ENCODE results near the gene COL5A2.

Gene COL5A2

DNA sequence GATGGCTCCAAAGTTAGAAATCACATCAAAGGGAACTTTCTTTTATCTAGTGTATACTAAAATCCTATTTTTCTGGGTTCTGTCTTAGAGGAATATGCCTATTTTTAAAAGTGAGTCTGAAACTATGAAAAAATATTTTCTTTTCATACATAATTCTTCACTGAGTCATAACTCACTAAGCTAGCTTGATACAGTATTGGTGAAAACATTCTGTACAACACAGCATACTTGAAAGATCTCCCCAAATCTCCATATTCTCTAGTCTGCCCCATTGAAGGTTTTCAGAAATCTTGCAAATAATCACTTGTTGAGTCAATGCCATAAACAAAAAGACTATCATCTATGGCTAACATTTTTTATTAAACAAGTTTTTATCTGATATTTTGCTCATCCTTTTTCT lies 160.9 kb downstream of the COL5A2 start:
- DNase-seq, result no peak
- intact Hi-C loops (cut with DNase I), result no loop called here

DNA sequence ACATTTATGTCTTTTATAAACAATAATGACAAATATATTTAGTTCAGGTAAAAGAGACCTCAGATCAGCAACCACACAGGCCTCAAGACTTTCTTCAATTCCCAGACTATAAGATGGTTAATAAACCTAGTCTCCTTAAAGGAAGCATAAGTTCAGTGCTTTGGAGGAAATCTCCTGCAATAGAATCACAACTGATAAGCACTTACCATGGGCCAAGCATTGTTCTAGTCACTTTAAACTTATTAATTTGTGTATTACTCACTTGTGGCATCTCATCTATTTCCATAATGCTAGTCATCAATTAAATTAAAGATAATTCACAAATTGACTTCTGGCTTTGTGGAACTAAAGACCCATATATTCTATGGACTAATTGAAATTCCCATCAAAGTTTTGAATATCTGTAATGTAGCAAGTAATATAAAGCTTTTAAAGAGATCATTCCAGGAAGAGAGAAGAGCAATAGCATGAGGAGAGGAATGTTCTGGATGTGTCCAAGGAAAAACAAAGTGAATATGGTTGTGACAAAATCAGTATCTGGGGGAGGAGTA lies 163.2 kb downstream of the COL5A2 start:
- DNase-seq, result no peak
- intact Hi-C loops (cut with DNase I), result no loop called here

DNA sequence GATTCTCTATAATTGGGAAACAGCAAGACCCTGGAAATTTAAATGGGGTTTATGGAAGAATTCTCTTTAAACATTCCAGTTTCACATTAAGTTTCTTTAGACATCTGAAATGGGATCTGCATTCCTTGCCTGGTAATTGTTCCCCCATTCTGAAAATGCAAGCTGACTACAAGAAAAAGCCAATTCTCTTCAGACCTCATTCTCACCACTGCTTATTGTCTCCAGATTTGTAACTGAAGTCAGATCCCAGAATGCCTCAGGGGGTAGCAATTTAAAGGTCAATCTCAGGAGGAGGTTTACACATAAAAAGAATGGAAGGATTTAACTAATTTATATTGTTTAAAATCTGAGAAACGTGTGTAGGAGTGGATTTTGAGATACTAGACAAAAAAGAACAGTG lies 164.2 kb downstream of the COL5A2 start:
- DNase-seq, result no peak
- intact Hi-C loops (cut with DNase I), result no loop called here

DNA sequence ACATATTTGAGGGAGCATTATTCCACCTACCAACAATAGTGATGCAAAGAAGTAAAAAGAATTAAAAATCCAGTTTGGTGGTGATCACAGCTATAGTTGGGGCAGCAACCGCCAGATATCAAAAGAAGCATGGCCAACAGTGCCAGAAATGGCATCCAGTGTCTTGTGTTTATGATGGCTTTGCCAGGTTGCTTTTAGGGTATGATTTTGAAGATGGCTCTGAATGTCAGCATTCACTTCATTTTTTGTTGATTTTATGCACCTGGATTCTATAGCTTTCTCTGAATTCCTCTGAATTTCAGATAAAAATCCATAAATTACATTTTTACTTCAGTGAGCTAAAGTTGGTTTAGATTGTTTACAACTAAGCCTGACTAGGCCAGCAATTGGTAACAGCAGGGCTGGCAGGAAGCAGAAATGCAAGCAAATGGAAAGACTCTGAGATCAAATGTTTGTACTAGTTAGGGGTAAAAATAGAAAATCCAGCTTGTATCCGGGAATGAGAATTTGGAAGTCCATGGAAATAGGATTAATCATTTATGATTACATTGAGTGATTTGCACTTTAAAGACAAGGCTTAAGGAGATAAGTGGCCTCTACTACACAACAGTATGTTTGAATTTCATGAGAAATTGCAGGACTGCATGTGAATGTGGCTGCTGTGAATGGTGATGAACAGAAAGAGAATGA lies 165.0 kb downstream of the COL5A2 start:
- no peak for DNase-seq
- intact Hi-C loops (cut with DNase I), result no loop called here

DNA sequence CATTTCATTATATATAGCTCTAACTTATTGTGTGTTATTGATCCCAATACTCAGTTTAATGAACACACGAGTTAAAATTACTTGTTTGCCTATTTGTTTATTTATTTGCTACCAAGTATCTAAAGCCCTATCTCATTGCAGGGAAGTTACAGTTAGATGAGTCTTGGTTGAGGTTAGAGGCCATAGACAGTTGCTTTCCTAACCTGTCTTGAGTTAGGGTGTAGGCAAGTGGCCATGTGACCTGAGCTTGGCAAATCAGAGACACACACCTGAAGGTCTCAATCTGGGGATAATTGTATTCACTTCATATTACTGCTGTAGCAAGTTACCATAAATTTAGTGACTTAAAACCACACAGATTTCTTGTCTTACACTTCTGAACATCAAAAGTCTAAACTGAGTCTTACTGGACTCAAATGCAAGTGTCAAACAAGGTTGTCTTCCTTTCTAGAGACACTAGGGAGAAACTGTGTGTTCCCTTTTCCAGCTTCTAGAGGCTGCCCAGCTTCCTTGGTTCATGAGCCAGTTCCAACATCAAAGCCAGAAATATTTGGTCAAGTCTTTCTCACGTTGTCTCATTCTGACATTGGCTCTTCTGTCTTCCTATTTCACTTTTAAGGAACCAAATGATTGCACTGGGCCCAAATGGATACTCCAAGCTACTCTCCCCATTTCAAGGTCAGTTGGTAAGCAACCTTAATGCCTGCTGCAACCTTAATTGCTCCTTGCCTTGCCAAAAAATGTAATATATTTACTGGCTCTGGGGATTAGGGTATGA lies 165.7 kb downstream of the COL5A2 start:
- intact Hi-C loops (cut with DNase I), result no loop called here
- no peak for DNase-seq

DNA sequence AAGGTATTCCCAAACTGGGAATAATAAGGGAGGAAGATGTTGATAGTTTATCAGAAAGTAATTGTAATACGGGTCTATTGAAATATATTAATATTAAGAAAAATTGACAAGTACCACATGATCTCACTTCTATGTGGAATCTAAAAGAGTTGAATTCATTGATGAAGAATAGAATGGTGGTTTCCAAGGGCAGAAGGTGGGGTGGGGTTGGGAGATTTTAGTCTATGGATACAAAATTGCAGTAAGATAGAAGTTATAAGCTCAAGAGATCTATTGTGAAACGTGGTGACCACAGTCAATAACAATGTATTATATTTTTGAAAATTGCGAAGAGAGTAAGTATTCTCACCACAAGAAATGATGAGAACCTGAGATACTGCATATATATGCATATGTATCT lies 166.5 kb downstream of the COL5A2 start:
- no peak for DNase-seq

DNA sequence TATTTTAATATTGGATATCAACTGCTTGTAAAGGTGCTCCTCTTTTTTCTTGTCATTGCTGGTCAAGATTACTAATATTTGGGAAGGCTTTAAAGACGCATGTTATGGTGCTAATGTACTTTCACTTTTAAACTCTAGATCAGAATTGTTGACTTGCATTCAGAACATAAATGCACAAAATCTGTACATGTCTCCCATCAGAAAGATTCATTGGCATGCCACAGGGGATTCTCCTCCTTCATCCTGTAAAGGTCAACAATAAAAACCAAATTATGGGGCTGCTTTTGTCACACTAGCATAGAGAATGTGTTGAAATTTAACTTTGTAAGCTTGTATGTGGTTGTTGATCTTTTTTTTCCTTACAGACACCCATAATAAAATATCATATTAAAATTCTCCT lies 167.2 kb downstream of the COL5A2 start:
- intact Hi-C loops (cut with DNase I), result no loop called here
- no peak for DNase-seq

More for the DNA sequence above, 166.5 kb downstream of the COL5A2 start:
- intact Hi-C loops (cut with DNase I), result no loop called here

DNA sequence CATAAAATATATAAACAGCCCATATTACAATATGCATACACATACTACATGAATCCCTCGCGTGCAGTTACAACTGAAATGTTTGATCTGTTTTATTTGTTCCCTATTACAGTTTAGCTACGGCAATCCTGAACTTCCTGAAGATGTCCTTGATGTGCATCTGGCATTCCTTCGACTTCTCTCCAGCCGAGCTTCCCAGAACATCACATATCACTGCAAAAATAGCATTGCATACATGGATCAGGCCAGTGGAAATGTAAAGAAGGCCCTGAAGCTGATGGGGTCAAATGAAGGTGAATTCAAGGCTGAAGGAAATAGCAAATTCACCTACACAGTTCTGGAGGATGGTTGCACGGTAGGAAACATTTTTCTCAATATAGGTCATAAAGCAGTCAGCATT lies 169.0 kb downstream of the COL5A2 start:
- intact Hi-C loops (cut with DNase I), result no loop called here
- no peak for DNase-seq

DNA sequence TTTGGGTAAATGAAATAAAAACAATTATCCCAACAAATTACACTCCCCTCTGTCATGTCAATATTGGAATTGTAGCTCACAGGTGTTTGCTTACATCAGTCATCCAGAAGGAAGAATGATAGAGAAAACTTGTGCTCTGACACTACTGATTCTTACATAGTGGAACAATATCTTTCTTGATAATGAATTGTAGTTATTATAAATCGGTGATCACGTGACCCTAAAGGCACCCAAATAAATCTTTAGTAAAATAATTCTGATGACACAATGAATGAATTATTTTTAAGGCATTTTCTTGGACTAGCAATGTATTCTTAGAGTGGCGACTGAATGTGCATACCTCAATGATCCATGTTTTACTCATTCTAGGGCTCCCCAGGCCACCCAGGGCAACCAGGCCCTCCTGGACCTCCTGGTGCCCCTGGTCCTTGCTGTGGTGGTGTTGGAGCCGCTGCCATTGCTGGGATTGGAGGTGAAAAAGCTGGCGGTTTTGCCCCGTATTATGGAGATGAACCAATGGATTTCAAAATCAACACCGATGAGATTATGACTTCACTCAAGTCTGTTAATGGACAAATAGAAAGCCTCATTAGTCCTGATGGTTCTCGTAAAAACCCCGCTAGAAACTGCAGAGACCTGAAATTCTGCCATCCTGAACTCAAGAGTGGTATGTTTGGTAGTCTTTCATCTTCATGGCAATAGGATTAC lies 170.9 kb downstream of the COL5A2 start:
- DNase-seq, result no peak
- intact Hi-C loops (cut with DNase I), result no loop called here

DNA sequence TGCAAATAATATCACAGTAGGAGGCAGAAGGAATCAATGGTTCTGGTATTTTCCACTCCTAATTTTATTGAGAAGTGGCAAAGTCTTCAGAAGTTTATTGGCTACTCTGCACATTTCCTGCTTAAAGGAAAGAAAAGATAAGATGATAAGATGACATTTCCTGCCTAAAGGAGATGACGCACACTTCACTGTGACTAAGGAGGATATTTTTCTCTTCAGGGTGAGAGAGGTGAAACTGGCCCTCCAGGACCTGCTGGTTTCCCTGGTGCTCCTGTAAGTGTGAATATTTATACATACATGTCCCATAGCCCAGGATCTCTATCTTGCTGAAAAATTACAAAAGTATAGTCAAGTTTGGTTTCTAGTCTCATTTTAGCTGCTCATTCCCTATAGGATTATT lies 177.5 kb downstream of the COL5A2 start:
- no peak for DNase-seq
- intact Hi-C loops (cut with DNase I), result no loop called here

DNA sequence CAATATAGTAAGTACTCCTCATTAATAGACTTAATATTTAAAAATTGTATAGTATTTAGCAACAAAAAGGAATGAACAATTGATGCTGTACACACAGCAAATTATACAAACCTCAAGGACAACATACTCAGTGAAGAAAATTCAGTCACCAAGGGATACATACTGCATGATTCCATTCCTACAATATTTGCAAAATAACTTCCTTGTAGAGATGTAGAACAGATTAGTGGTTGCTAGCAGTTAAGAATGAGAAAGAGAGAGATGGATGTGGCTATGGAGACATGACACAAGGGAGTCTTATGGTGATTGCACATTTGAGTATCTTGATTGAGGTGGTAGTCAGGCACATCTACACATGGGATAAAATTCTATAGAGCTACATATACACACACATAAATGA lies 179.3 kb downstream of the COL5A2 start:
- no peak for DNase-seq
- intact Hi-C loops (cut with DNase I), result no loop called here

DNA sequence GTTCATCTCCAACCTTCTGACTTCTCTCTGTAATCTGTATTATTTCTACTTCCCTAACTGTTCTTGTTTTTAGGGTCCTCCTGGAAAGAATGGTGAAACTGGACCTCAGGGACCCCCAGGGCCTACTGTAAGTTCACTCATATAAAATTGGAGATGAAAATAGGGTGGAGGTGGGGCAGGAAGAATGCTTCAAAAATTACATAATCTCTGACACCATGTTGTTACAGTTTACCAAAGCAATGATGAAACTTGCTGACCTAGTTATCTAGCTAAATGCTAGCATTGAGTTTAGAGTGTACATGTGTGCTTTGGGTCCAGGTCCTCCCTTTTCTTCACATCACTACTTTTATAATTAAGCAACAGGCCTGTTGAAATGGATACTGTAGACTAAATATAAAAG lies 182.3 kb downstream of the COL5A2 start:
- intact Hi-C loops (cut with DNase I), result no loop called here

DNA sequence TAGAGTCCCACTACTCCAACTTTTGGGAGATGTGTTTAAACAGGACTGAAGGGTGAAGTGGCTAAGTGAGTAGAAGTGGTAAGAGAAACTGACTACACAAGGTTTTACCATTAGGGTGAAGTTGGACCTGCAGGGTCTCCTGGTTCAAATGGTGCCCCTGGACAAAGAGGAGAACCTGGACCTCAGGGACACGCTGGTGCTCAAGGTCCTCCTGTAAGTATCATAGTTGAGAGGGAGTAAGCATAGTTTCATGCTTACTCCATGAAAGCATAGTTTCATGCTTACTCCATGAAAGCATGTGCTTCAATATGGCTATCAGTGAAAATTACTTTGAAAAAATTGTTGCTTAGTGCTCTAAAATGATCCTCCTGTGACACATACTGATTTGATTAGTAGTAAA lies 186.3 kb downstream of the COL5A2 start:
- no peak for DNase-seq
- intact Hi-C loops (cut with DNase I), result no loop called here

More for the DNA sequence above, 182.3 kb downstream of the COL5A2 start:
- DNase-seq, result no peak

DNA sequence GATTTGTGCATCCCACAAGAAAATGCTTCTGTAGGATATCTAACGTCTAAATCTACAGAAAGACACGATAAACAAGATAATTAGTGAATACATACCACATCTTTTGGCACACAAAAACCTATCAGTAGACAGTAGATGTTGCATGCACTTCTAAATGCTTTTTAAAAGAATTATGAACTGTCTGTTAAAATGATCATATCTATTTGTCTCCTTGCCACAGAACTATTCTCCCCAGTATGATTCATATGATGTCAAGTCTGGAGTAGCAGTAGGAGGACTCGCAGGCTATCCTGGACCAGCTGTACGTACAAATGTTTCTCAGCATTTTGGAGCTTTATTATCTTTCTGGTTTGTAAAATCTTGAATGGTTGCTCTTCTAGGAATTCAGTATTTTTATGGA lies 192.7 kb downstream of the COL5A2 start:
- no peak for DNase-seq

DNA sequence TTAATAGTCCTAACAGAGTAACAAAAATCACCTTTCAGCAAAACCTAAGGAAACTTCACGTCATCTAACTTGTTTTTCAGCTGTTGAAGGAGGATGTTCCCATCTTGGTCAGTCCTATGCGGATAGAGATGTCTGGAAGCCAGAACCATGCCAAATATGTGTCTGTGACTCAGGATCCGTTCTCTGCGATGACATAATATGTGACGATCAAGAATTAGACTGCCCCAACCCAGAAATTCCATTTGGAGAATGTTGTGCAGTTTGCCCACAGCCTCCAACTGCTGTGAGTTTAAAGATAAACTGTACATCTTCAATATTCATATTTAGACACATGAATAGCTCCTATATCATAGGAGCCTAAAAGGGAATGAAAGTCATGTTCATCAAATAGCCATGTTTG lies 194.9 kb downstream of the COL5A2 start:
- intact Hi-C loops (cut with DNase I), result loop anchor here (10.0 kb wide), 1 partner anchor 460 kb away; no protein-coding TSS in a partner anchor
- no peak for DNase-seq

More for the DNA sequence above, 192.7 kb downstream of the COL5A2 start:
- intact Hi-C loops (cut with DNase I), result loop anchor here (10.0 kb wide), 1 partner anchor 462 kb away; no protein-coding TSS in a partner anchor

DNA sequence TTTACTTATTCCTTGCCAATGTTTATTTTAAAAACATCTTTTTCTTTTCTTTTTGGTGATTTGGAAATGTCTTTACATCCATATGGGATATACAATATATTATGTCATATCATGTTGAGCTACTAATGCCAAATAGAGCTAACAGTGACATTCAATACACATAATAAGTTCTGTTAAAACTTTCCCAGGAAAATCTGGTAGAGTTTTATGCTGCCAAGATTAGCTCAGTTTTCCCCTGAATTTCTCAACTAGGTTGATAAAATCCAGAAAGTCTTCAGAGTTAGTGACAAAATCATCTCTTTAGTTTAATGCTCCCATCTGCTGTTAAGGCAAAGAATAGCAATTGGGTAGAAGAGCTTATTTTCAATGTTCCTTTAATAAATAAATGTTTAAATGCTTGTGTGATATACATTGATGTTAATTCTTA lies 195.5 kb downstream of the COL5A2 start:
- DNase-seq, result no peak
- intact Hi-C loops (cut with DNase I), result loop anchor here (10.0 kb wide), 1 partner anchor 459 kb away; no protein-coding TSS in a partner anchor

DNA sequence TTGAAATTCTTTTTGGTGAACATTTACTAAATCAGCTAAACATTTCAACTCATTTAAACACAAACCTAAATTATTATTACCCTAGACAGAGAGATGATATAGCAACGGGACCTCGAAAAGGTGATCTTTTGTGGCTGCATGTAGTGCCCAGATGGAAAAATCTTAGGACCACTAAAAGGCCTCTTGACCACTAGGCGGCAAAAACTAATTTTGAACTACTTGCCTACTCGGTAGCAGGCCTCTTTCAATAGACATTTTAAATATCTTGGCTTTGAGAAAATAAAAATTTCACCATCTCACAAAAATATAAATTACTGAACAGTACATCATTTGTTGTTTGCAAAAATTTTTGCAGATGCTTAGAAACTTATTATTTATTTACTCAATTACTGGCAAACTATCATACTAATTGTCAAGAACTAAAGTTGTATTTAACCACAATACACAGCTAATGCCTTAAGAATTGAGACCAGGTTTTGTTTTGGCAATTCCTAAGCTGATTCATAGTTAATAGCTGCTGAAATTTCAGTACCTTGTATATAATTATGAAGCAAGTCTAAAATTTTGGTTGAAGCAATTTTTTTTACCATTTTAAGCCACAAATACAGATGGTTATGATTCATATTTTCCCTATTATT lies 196.0 kb downstream of the COL5A2 start:
- no peak for DNase-seq
- intact Hi-C loops (cut with DNase I), result loop anchor here (10.0 kb wide), 1 partner anchor 459 kb away; no protein-coding TSS in a partner anchor
